Forelimb muscle (tissue), 1 donor: ENCODE measurements around the gene ATP1A4. TPM values are rescaled to one million over a fixed set of nuclear protein-coding genes. Genes with fewer than 3 reads are reported as not detected.

ENCODE experiments used
- DNase-seq: peaks from one replicate; pipeline ENCODE4 v3.0.0-alpha.2; 2013; ENCODE audit warnings: low read depth
- polyA plus RNA-seq: library from polyadenylated mRNA; unstranded; fragments of 120-200 nt; gene quantifications from one replicate; pipeline ENCODE4 v1.2.1, GENCODE V29; 2013; ENCODE audit not compliant: insufficient read length

The ATP1A4 gene
- polyA plus RNA-seq, 1 donor: 2.8 TPM

- no peak for DNase-seq
These were observed 54.6 kb downstream of the ATP1A4 start for GRCh38 chr1:160206036-160206389.

DNA sequence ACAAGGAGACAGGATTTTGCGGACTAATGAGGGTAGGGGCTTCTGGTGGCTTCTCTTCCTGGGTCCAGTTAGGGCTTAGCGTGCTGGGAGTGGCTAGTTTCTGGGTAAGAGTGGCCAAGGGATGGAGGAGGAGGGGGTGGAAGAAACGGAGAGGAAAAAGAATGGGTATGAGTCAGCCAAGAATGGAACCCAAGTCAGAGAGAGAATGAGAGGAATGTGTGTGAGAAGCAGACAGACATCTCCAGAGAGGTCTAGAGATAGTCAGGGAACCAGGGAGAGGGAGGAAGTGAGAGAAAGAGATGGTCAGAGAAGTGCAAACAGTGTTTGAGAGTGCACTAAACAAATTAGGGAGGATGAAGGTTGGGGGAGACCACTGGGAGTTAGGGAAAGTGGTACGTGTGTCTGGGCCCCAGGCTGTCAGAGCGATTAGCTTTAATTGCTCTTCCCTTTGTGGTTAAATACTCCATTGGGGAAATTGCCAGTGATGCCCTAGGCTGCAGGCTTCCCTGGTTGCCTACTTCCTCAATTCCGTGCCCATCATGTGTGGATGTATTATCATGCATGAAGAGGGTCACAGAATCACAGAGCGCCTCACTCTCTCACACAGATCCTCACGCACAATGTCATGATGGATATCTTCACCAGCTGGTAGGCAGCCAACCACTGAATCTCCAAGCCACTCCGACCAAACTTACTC lies 55.2 kb downstream of the ATP1A4 start:
- no peak for DNase-seq

DNA sequence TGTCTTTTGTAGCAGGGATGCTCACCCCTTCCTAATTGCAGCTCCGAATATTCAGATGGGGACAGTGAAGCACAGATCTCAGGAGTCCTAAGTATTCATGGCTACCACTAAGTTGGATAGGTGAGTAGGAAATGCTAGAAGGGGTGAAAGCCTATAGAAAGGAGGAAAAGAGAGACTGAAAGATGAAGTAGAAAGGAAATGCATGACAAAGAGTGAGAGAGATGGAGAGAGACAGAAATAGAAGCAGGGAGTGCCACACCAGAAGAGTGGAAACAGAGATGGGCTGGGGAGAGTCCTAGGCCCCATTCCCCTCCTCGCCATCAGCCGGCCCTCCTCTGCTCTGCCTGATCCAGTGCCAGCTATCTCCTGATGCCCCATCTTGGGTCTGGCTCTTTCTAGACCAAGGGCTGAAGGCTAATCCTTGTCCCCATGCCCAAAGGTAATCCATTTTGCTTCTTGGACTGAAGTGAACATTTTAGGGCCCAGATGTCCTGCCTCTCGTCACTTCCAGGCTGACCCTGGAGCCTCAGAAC lies 55.8 kb downstream of the ATP1A4 start:
- no peak for DNase-seq

DNA sequence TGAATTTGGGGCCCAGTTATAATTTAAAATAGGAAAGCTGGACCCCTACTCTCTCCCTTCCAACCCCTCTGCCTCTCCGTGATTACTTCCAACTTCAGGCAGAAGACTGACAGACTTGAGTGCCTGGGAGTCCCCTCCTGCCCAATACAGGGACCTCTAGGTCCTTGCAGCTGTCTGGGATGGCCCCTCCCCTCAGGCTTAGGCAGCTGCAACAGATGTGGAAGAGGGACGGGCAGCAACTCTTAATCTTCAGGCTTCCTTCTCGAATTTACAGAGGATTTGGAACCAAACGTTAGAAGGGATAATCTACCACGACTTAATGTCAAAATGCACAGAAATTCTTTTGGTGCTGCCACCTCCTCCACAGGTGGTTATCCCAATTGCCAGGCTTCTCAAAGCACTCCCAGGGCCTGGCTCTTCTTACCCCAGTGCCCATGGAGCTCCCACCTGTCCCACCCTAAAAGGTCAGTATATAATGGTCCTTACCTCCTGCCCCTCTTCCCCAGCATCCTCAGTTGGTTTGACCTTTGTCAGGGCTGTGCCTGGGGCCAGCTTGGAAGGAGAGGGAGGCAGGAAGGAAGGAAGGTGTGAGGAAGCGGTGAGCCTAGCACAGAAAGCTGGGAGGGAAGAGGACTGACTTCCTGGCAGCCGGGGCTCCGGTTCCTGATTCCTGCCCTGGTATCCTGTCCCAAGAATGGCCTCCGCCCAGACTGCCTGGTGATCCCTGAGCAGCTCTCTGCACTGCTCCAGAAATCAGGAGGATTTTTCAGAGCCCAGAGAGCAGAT lies 56.6 kb downstream of the ATP1A4 start:
- no peak for DNase-seq

DNA sequence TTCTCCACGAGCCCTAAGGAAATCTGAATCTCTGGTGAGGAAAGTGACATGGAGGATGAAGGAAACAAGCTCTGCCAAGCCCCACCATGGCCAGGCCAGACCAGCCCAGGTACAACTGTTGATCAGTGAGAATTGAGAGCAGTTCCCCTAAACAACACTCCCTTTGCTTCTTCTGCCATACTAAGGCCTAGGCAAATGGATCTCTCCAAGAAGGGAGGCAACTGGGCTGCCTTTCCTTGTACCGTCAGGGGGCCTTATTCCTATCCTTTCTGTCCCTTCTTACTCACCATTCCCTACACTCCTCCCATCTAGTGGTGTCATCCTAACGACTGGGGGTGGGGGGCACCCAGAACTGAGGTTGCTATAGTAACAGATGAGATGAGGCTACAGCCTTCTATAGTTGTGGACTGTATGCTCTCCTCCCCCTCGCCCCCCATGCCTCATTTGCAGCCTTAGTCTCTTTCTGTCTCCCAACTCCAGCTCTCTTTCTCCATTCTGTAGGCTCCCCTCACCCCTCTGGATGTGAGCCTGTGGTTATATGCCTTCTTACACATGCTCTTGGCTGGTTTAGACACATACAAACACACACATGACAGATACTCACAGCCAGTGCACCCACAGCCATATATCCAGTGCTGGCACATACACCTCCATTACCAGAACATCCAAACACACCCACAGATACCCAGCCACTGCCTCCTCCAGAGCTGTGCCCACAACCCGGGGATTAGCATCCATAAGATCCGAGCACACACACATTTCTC lies 57.3 kb downstream of the ATP1A4 start:
- no peak for DNase-seq

- no peak for DNase-seq
These were observed 58.1 kb downstream of the ATP1A4 start for GRCh38 chr1:160209321-160210046.

DNA sequence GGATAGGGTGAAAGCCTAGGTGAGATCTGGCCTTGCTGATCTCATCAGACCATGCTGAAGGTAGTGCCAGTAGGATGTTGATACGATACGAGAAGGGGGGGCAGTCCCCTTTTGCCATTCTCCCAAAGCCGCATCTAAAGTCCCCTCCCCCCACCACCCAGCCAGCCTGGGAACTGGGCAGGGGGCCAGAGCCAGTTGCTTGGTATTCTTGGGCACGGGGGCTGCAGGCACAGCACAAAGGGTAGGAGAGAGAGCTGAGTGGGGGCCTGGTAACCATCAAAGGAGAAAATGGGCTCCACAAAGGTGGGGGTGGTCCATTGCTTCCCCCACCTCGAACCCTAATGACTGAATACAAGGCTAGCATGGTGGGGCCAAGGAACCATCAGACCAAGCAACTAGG lies 59.2 kb downstream of the ATP1A4 start:
- no peak for DNase-seq

GRCh38 chr1:160211046-160211790 lies 59.8 kb downstream of the ATP1A4 start:
- DNase-seq: no peak

DNA sequence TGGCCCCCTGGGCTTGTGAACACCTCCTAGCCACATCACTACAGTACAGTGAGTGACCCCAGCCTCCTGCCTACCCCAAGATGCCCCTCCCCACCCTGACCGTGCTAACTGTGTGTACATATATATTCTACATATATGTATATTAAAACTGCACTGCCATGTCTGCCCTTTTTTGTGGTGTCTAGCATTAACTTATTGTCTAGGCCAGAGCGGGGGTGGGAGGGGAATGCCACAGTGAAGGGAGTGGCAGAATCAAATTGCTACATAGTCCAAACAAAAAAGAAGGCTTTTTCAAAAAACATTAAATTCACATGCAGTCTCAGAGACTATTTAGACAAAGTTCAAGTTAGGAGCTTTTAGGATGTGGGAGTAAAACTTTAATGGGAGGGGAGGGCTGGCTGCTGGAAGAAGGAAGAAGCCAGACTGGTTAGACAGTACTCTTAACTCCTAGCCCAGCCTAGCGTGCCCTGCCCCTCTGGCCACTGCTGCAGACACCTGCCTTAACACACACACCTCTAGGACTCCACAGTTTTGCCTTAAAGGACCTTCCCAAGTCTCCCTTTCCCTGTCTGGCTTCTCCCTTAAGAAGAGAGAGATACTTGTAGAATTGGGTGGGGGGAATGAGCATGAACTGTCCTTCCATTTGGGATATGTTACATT lies 63.2 kb downstream of the ATP1A4 start:
- DNase-seq: no peak

DNA sequence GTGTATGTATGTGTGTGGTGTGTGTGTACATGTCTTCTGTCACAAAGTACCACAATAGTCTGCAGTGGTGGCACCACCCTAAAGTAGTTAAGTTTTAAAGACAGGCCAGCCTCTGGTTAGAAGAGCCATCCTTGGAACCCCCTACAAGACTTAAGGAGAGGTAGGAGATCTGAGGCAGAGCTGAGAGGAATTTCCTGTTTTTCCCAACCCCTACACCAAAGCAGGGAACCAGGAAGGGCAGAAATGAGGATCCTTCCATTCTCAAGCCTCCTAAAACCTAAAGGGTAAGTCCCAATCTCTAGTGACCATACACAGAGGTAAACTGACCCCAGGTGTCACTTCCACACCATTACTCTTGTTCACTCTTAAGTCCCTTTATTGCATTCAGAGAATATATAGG lies 64.9 kb downstream of the ATP1A4 start:
- DNase-seq: no peak

- no peak for DNase-seq
These were observed 66.2 kb downstream of the ATP1A4 start for GRCh38 chr1:160217481-160218051.

- no peak for DNase-seq
These were observed 67.9 kb downstream of the ATP1A4 start for GRCh38 chr1:160219062-160219929.

GRCh38 chr1:160220301-160220700 lies 68.9 kb downstream of the ATP1A4 start:
- DNase-seq: no peak

- no peak for DNase-seq
These were observed 69.7 kb downstream of the ATP1A4 start for GRCh38 chr1:160221089-160221488.

- no peak for DNase-seq
These were observed 71.1 kb downstream of the ATP1A4 start for GRCh38 chr1:160222546-160222945.

- no peak for DNase-seq
These were observed 73.2 kb downstream of the ATP1A4 start for GRCh38 chr1:160224606-160225005.

DNA sequence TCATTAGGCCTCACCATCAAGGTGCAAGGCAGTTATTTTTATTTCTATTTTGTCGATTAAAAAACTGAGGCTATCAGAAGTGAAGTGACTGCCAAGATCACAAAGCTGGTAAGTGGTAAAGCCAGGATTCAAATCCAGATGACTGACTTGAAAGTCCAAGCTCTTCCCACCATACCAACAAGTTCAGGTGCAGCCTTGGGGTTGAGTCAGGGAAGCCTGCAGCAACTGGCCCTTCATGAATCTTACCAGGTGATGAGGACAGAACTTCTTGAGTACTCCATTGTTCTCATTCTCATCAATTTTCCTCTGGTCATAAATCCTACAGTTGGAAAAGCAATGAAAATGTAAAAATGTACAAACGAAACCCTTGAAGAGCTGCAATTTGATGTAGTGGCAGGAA lies 73.9 kb downstream of the ATP1A4 start:
- no peak for DNase-seq

DNA sequence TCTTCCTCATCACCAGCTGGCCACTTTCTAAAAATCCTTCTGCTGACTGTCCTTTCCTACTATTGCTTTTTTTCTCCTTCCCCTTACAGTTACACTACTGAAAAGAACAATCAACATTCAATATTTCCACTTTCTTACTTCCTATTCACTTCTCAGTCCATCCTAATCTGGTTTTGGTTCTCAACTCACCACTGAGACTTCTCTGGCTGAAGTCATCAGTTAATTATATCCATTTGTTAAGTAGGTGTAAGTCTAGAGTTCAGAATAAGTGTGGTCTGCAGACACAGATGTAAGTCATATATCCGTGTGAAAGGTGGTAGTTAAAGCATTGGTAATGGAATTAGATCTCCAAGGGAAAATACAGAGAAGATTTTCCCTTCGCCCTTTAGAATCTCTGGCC lies 75.2 kb downstream of the ATP1A4 start:
- no peak for DNase-seq

GRCh38 chr1:160227034-160227433 lies 75.6 kb downstream of the ATP1A4 start:
- no peak for DNase-seq
